Measurements from ENCODE around the gene BAIAP2.

Gene BAIAP2

GRCh38 chr17:80990921-80991644 lies 43.9 kb upstream of the BAIAP2 start:
- peak overlapping the region; percentile 72 for H3K4me3 ChIP-seq (ENCODE audit: low read depth, low read length)
- no peaks in the 10 kb centered on the region for H3K4me1 ChIP-seq
- H3K27me3 ChIP-seq = peaks cover 11% of the 10 kb centered on the region
- no peak for DNase-seq
- TF ChIP-seq, protein P1, sequence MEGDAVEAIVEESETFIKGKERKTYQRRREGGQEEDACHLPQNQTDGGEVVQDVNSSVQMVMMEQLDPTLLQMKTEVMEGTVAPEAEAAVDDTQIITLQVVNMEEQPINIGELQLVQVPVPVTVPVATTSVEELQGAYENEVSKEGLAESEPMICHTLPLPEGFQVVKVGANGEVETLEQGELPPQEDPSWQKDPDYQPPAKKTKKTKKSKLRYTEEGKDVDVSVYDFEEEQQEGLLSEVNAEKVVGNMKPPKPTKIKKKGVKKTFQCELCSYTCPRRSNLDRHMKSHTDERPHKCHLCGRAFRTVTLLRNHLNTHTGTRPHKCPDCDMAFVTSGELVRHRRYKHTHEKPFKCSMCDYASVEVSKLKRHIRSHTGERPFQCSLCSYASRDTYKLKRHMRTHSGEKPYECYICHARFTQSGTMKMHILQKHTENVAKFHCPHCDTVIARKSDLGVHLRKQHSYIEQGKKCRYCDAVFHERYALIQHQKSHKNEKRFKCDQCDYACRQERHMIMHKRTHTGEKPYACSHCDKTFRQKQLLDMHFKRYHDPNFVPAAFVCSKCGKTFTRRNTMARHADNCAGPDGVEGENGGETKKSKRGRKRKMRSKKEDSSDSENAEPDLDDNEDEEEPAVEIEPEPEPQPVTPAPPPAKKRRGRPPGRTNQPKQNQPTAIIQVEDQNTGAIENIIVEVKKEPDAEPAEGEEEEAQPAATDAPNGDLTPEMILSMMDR (IDR thresholded peaks at IDR 0.05; ENCODE audit: low read depth, low read length) = no peak
- no peaks in the 10 kb centered on the region for H3K9me3 ChIP-seq
- no peaks in the 10 kb centered on the region for H3K36me3 ChIP-seq

DNA sequence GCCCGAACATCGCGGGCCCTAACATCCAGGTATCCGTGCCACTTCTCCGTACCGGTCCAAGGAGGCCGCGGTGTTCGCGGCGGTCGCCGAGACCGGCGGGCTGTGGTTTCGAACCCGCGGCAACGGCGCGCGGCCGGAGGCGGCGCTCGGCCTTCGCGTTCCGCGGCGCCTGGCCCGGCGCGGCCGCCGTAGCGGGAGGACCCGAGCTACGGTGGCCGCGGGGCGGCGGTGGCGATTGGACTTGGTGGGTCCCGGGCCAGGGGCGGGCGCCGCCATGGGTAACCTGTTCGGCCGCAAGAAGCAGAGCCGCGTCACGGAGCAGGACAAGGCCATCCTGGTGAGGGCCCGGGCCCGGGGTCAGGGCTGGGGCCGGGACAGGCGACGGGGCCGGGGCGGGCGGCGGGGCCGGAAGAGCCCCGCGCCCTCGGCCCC lies 43.3 kb upstream of the BAIAP2 start, which contains the start of gene CHMP6:
CHMP6 (plus strand) TSS at position 197 of the 432 bp plus-strand sequence; CDS start at position 275, 78 bp downstream.
- no peaks in the 10 kb centered on the region for H3K4me1 ChIP-seq

GRCh38 chr17:80992077-80992947 lies 42.6 kb upstream of the BAIAP2 start:
- Histone ChIP-seq H3K4me3 (ENCODE audit: low read depth, low read length) (peak overlapping the region; percentile 72), H3K4me1 (no peaks in the 10 kb centered on the region), H3K9me3 (no peaks in the 10 kb centered on the region), H3K36me3 (peaks cover 6% of the 10 kb centered on the region; the same call in 1 of the 2 replicates), H3K27me3 (peaks cover 11% of the 10 kb centered on the region)
- DNase-seq = no peak
- TF ChIP-seq, protein P1 (IDR thresholded peaks at IDR 0.05; ENCODE audit: low read depth, low read length) = no peak

More for the DNA sequence above, 43.3 kb upstream of the BAIAP2 start, which contains the start of gene CHMP6:
- TF ChIP-seq, protein P1 (IDR thresholded peaks at IDR 0.05; ENCODE audit: low read depth, low read length) = no peak
- peaks cover 11% of the 10 kb centered on the region for H3K27me3 ChIP-seq
- peak within 1 kb of the TSS; percentile 72 for H3K4me3 ChIP-seq (ENCODE audit: low read depth, low read length)
- peaks cover under 1% of the 10 kb centered on the region; the same call in 1 of the 2 replicates for H3K36me3 ChIP-seq
- H3K9me3 ChIP-seq = no peaks in the 10 kb centered on the region
- DNase-seq = peak; percentile 79

GRCh38 chr17:80992948-80993624 lies 41.9 kb upstream of the BAIAP2 start:
- Histone ChIP-seq H3K4me1 (no peaks in the 10 kb centered on the region), H3K4me3 (ENCODE audit: low read depth, low read length) (peak overlapping the region; percentile 72; the same call in 1 of the 2 replicates), H3K27me3 (peaks cover 11% of the 10 kb centered on the region), H3K9me3 (no peaks in the 10 kb centered on the region), H3K36me3 (peaks cover 6% of the 10 kb centered on the region; the same call in 1 of the 2 replicates)
- no peak for DNase-seq
- TF ChIP-seq, protein P1 (IDR thresholded peaks at IDR 0.05; ENCODE audit: low read depth, low read length) = no peak

DNA sequence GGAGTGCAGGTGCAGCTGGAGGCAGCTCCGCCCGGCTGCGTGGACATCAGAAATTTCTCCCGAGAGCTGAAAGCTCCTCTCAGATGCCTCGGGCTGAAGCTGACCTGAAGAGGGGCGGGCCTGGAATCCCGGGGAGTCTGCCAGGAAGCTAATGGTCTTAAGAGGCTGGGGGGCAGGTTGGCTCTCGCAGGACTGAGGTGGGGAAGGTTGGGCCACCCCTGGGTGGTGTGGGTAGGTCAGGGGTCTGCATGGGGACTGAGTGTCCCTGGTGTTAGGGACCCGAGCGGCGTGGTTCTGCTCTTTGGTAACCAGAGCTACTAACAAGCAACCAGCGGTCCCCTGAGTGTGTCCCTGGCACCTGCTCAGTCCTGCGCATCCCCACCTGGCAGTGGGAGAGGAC lies 39.8 kb upstream of the BAIAP2 start:
- no peak overlapping the region for H3K4me3 ChIP-seq (ENCODE audit: low read depth, low read length)
- DNase-seq = peak; percentile 12
- H3K27me3 ChIP-seq = peaks cover 8% of the 10 kb centered on the region; the same call in 1 of the 2 replicates
- no peaks in the 10 kb centered on the region for H3K4me1 ChIP-seq
- H3K36me3 ChIP-seq = peaks cover 6% of the 10 kb centered on the region; the same call in 1 of the 2 replicates
- no peaks in the 10 kb centered on the region for H3K9me3 ChIP-seq
- TF ChIP-seq, protein P1 (IDR thresholded peaks at IDR 0.05; ENCODE audit: low read depth, low read length) = no peak
